HepG2 (cell line): ENCODE data around the gene CASKIN2. TPM values are rescaled to one million over a fixed set of nuclear protein-coding genes. Genes with fewer than 3 reads are reported as not detected.

Source experiments
- ATAD3A ChIP-seq: sonication (generic); formaldehyde crosslinking; IDR thresholded peaks from 2 replicates; pipeline ENCODE4 v1.4.0; 2020; ENCODE audit warnings: missing genetic modification reagents
- EEA1 ChIP-seq: sonication (generic); formaldehyde crosslinking; IDR thresholded peaks from 2 replicates; pipeline ENCODE4 v1.5.1; 2020; ENCODE audit warnings: mild to moderate bottlenecking, missing genetic modification reagents, borderline replicate concordance
- FOXK1 ChIP-seq: sonication (generic); formaldehyde crosslinking; IDR thresholded peaks from 2 replicates; pipeline ENCODE4 v1.4.0; 2020; ENCODE audit warnings: low read depth, missing genetic modification reagents, borderline replicate concordance
- KLF12 ChIP-seq: sonication (generic); formaldehyde crosslinking; IDR thresholded peaks from 2 replicates; pipeline ENCODE4 v1.4.0; 2020; ENCODE audit warnings: missing genetic modification reagents, borderline replicate concordance
- MBNL3 ChIP-seq: fragments of 250-450 bp; sonication (Bioruptor Pico); conservative IDR thresholded peaks from 2 replicates; pipeline ENCODE4 v1.8.0; 2022; ENCODE audit warnings: mild to moderate bottlenecking, inconsistent platforms
- SOX6 ChIP-seq, 2 experiments: fragments of 450-650 bp in 1 of 2; sonication (generic) in 1 of 2; formaldehyde crosslinking in 1 of 2; IDR thresholded peaks; 2 replicates each; pipeline versions ENCODE4 v1.4.0 to v1.6.1; 2017 to 2020; ENCODE audit warnings: antibody characterized with exemption in 1 of 2, mild to moderate bottlenecking in 1 of 2, missing genetic modification reagents in 1 of 2
- ZNF234 ChIP-seq: sonication (generic); formaldehyde crosslinking; conservative IDR thresholded peaks from 2 replicates; pipeline ENCODE4 v1.5.1; 2020; ENCODE audit warnings: mild to moderate bottlenecking, missing genetic modification reagents
- ZNF326 ChIP-seq: sonication (generic); formaldehyde crosslinking; IDR thresholded peaks from 2 replicates; pipeline ENCODE4 v1.4.0; 2020; ENCODE audit warnings: missing genetic modification reagents, borderline replicate concordance
- ZNF546 ChIP-seq: sonication (generic); formaldehyde crosslinking; conservative IDR thresholded peaks from 2 replicates; pipeline ENCODE4 v1.8.1; 2023; ENCODE audit warnings: mild to moderate bottlenecking, missing genetic modification reagents
- ZNF660 ChIP-seq: sonication (generic); formaldehyde crosslinking; IDR thresholded peaks from 2 replicates; pipeline ENCODE4 v1.5.1; 2020; ENCODE audit warnings: mild to moderate bottlenecking, low read depth, missing genetic modification reagents, borderline replicate concordance
- ZNF768 ChIP-seq: sonication (generic); formaldehyde crosslinking; IDR thresholded peaks from 2 replicates; pipeline ENCODE4 v1.4.0; 2020; ENCODE audit warnings: missing genetic modification reagents
- polyA plus RNA-seq, 8 experiments: library from polyadenylated mRNA; depleted of rRNA in 3 of 8; stranded (reverse) in 7 of 8; unstranded in 1 of 8; fragments of >200 nt; fragmentation: Illumina TruSeq in 4 of 8; extraction: Trizol in 4 of 8; gene quantifications; 2 replicates each; pipeline versions ENCODE4 v1.2.1 to v1.2.3, GENCODE V29; 2011 to 2016; ENCODE audit warnings: low read depth in 4 of 8, missing spikeins in 1 of 8, mixed read lengths in 1 of 8; ENCODE audit not compliant: insufficient read depth in 1 of 8
- total RNA-seq, 5 experiments: library from RNA; depleted of rRNA; stranded (reverse); fragments of >200 nt; fragmentation: Illumina TruSeq; extraction: Trizol; gene quantifications; 2 replicates each; pipeline ENCODE4 v1.2.3, GENCODE V29; 2016; ENCODE audit warnings: low read depth in 1 of 5
- TF ChIP-seq, protein P1 (sequence below): sonication (generic); formaldehyde crosslinking; IDR thresholded peaks from 2 replicates; pipeline ENCODE4 v1.5.0; 2020; ENCODE audit warnings: mild to moderate bottlenecking, low read depth, missing genetic modification reagents, borderline replicate concordance
- TF ChIP-seq, protein P2 (sequence below): sonication (generic); formaldehyde crosslinking; IDR thresholded peaks from 2 replicates; pipeline ENCODE4 v1.4.0; 2020; ENCODE audit warnings: missing genetic modification reagents
- TF ChIP-seq, protein P3 (sequence below): sonication (generic); formaldehyde crosslinking; IDR thresholded peaks from 2 replicates; pipeline ENCODE4 v1.5.0; 2020; ENCODE audit warnings: missing genetic modification reagents, mild to moderate bottlenecking, borderline replicate concordance
- TF ChIP-seq, protein P4 (sequence below): sonication (generic); formaldehyde crosslinking; IDR thresholded peaks from 2 replicates; pipeline ENCODE4 v1.8.1; 2022; ENCODE audit warnings: mild to moderate bottlenecking, missing genetic modification reagents
- TF ChIP-seq, protein P5 (sequence below): IDR thresholded peaks from 2 replicates; pipeline ENCODE4 v1.6.1; 2016; ENCODE audit warnings: missing compliant biosample characterization, missing genetic modification reagents, borderline replicate concordance
- TF ChIP-seq, protein P6 (sequence below): fragments of 450-650 bp; IDR thresholded peaks from 2 replicates; pipeline ENCODE4 v1.6.1; 2016
- TF ChIP-seq, protein P7 (sequence below): sonication (generic); formaldehyde crosslinking; IDR thresholded peaks from 2 replicates; pipeline ENCODE4 v1.4.0; 2020; ENCODE audit warnings: missing genetic modification reagents; ENCODE audit errors: not compliant biosample characterization

Gene CASKIN2
- total and polyA plus RNA-seq, 2 of the 13 experiments (the other 11 are each of a cell fraction or from before 2014, with no cell fraction given) = 5.2 to 7.8 TPM

DNA sequence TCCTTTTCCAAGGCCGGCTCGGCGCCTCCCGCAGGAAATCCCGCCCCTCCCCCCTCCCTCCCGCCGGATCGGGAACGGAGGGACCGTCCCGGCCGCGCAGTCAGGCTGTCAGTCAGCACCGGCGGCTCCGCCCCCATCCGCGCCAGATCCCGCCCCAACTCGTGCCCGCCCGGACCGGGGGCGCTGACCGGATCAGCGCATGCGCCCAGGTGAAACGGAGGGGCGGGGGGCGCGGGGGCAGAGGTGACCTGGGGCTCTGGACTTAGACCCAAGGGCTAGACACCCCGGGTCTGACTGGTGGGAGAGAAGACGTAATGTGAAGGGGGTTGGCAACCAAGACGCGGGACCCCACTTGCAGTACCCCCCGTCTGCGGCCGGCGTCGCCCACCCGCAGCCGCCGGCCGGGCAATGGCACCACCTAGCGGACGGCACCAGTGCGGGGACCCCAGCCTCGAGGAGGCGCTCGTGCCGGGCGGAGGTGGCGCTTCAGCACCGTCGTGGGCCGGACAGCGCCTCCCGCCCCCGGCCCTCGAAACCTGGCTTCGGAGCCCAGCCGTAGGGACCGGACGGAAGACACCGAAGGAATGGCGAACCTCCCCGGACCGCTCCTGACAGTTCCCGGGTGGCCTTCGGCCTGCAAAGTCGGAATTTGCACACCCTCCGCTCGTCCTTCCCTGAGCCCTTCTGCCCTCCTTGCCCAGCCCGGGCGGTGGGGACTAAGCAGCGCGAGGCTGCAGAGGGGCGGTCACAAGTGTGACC is at the start of gene CASKIN2 (continued):
- TF ChIP-seq, protein P1, sequence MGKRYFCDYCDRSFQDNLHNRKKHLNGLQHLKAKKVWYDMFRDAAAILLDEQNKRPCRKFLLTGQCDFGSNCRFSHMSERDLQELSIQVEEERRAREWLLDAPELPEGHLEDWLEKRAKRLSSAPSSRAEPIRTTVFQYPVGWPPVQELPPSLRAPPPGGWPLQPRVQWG (CRISPR knock-in tag) = no peak
- TF ChIP-seq ZNF768 (CRISPR knock-in tag) = peak; percentile 85
- TF ChIP-seq, protein P2, sequence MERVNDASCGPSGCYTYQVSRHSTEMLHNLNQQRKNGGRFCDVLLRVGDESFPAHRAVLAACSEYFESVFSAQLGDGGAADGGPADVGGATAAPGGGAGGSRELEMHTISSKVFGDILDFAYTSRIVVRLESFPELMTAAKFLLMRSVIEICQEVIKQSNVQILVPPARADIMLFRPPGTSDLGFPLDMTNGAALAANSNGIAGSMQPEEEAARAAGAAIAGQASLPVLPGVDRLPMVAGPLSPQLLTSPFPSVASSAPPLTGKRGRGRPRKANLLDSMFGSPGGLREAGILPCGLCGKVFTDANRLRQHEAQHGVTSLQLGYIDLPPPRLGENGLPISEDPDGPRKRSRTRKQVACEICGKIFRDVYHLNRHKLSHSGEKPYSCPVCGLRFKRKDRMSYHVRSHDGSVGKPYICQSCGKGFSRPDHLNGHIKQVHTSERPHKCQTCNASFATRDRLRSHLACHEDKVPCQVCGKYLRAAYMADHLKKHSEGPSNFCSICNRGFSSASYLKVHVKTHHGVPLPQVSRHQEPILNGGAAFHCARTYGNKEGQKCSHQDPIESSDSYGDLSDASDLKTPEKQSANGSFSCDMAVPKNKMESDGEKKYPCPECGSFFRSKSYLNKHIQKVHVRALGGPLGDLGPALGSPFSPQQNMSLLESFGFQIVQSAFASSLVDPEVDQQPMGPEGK (CRISPR knock-in tag) = peak; percentile 87
- TF ChIP-seq ZNF234 (CRISPR knock-in tag) = peak; percentile 99
- TF ChIP-seq, protein P3, sequence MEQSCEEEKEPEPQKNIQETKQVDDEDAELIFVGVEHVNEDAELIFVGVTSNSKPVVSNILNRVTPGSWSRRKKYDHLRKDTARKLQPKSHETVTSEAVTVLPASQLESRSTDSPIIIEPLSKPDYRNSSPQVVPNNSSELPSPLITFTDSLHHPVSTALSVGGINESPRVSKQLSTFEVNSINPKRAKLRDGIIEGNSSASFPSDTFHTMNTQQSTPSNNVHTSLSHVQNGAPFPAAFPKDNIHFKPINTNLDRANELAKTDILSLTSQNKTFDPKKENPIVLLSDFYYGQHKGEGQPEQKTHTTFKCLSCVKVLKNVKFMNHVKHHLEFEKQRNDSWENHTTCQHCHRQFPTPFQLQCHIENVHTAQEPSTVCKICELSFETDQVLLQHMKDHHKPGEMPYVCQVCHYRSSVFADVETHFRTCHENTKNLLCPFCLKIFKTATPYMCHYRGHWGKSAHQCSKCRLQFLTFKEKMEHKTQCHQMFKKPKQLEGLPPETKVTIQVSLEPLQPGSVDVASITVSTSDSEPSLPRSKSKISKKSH (CRISPR knock-in tag) = peak; percentile 72; the same call in 1 of the 2 replicates
- TF ChIP-seq, protein P4, sequence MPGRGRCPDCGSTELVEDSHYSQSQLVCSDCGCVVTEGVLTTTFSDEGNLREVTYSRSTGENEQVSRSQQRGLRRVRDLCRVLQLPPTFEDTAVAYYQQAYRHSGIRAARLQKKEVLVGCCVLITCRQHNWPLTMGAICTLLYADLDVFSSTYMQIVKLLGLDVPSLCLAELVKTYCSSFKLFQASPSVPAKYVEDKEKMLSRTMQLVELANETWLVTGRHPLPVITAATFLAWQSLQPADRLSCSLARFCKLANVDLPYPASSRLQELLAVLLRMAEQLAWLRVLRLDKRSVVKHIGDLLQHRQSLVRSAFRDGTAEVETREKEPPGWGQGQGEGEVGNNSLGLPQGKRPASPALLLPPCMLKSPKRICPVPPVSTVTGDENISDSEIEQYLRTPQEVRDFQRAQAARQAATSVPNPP = peak; percentile 94
- no peak for TF ChIP-seq ATAD3A (CRISPR knock-in tag)
- no peak for TF ChIP-seq MBNL3 (CRISPR knock-in tag)
- TF ChIP-seq, protein P5, sequence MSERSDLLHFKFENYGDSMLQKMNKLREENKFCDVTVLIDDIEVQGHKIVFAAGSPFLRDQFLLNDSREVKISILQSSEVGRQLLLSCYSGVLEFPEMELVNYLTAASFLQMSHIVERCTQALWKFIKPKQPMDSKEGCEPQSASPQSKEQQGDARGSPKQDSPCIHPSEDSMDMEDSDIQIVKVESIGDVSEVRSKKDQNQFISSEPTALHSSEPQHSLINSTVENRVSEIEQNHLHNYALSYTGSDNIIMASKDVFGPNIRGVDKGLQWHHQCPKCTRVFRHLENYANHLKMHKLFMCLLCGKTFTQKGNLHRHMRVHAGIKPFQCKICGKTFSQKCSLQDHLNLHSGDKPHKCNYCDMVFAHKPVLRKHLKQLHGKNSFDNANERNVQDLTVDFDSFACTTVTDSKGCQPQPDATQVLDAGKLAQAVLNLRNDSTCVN = peak; percentile 93
- peak; percentile 50; the same call in 1 of the 2 replicates for TF ChIP-seq ZNF326 (CRISPR knock-in tag)
- TF ChIP-seq EEA1 (CRISPR knock-in tag) = peak; percentile 97; the same call in 1 of the 2 replicates
- TF ChIP-seq ZNF660 (CRISPR knock-in tag) = peak; percentile 92
- TF ChIP-seq SOX6 (IDR thresholded peaks at IDR 0.05) = no peak
- TF ChIP-seq SOX6 (CRISPR knock-in tag; IDR thresholded peaks at IDR 0.05) = peak; percentile 65
- peak; percentile 78; the same call in 1 of the 2 replicates for TF ChIP-seq FOXK1 (CRISPR knock-in tag)
- TF ChIP-seq, protein P6, sequence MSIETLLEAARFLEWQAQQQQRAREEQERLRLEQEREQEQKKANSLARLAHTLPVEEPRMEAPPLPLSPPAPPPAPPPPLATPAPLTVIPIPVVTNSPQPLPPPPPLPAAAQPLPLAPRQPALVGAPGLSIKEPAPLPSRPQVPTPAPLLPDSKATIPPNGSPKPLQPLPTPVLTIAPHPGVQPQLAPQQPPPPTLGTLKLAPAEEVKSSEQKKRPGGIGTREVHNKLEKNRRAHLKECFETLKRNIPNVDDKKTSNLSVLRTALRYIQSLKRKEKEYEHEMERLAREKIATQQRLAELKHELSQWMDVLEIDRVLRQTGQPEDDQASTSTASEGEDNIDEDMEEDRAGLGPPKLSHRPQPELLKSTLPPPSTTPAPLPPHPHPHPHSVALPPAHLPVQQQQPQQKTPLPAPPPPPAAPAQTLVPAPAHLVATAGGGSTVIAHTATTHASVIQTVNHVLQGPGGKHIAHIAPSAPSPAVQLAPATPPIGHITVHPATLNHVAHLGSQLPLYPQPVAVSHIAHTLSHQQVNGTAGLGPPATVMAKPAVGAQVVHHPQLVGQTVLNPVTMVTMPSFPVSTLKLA = peak; percentile 70
- TF ChIP-seq, protein P7, sequence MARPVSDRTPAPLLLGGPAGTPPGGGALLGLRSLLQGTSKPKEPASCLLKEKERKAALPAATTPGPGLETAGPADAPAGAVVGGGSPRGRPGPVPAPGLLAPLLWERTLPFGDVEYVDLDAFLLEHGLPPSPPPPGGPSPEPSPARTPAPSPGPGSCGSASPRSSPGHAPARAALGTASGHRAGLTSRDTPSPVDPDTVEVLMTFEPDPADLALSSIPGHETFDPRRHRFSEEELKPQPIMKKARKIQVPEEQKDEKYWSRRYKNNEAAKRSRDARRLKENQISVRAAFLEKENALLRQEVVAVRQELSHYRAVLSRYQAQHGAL (CRISPR knock-in tag) = peak; percentile 73
- no peak for TF ChIP-seq KLF12 (CRISPR knock-in tag)
- TF ChIP-seq ZNF546 (CRISPR knock-in tag) = peak; percentile 97
